Measurements from ENCODE around the gene FGF14.

Gene FGF14

GRCh38 chr13:101773062-101773461, 628.8 kb downstream of the FGF14 start:
- H3K27ac Mint-ChIP-seq, result no peak overlapping the region
- peaks cover 8% of the 10 kb centered on the region for H3K27me3 Mint-ChIP-seq
- no peaks in the 10 kb centered on the region for H3K4me1 Mint-ChIP-seq (ENCODE audit: low read depth)
- H3K9me3 Mint-ChIP-seq, result no peaks in the 10 kb centered on the region
- H3K4me3 Mint-ChIP-seq, result no peak overlapping the region
- no peaks in the 10 kb centered on the region for H3K36me3 Mint-ChIP-seq (ENCODE audit: low read depth)

GRCh38 chr13:101767131-101767530, 634.7 kb downstream of the FGF14 start:
- H3K9me3 Mint-ChIP-seq, result no peaks in the 10 kb centered on the region
- H3K4me1 Mint-ChIP-seq (ENCODE audit: low read depth), result no peaks in the 10 kb centered on the region
- H3K27me3 Mint-ChIP-seq, result peaks cover 12% of the 10 kb centered on the region
- H3K36me3 Mint-ChIP-seq (ENCODE audit: low read depth), result no peaks in the 10 kb centered on the region
- H3K4me3 Mint-ChIP-seq, result no peak overlapping the region
- no peak overlapping the region for H3K27ac Mint-ChIP-seq

GRCh38 chr13:101763191-101763590, 638.7 kb downstream of the FGF14 start:
- Mint-ChIP-seq H3K27me3 (peaks cover 12% of the 10 kb centered on the region), H3K36me3 (ENCODE audit: low read depth) (no peaks in the 10 kb centered on the region), H3K4me3 (no peak overlapping the region), H3K27ac (no peak overlapping the region), H3K4me1 (ENCODE audit: low read depth) (no peaks in the 10 kb centered on the region), H3K9me3 (no peaks in the 10 kb centered on the region)

GRCh38 chr13:101757446-101758039, 644.3 kb downstream of the FGF14 start:
- Mint-ChIP-seq H3K36me3 (ENCODE audit: low read depth) (no peaks in the 10 kb centered on the region), H3K4me3 (no peak overlapping the region), H3K4me1 (ENCODE audit: low read depth) (no peaks in the 10 kb centered on the region), H3K9me3 (no peaks in the 10 kb centered on the region), H3K27ac (no peak overlapping the region), H3K27me3 (peaks cover 6% of the 10 kb centered on the region)

GRCh38 chr13:101755228-101755887, 646.5 kb downstream of the FGF14 start:
- no peak overlapping the region for H3K4me3 Mint-ChIP-seq
- H3K36me3 Mint-ChIP-seq (ENCODE audit: low read depth), result no peaks in the 10 kb centered on the region
- H3K4me1 Mint-ChIP-seq (ENCODE audit: low read depth), result no peaks in the 10 kb centered on the region
- no peak overlapping the region for H3K27ac Mint-ChIP-seq
- H3K27me3 Mint-ChIP-seq, result peaks cover 5% of the 10 kb centered on the region
- no peaks in the 10 kb centered on the region for H3K9me3 Mint-ChIP-seq

- Mint-ChIP-seq H3K27ac (no peak overlapping the region), H3K36me3 (ENCODE audit: low read depth) (no peaks in the 10 kb centered on the region), H3K27me3 (peaks cover 9% of the 10 kb centered on the region), H3K4me1 (ENCODE audit: low read depth) (no peaks in the 10 kb centered on the region), H3K9me3 (no peaks in the 10 kb centered on the region), H3K4me3 (no peak overlapping the region)
Measured at GRCh38 chr13:101752432-101752831, 649.4 kb downstream of the FGF14 start.

- H3K9me3 Mint-ChIP-seq, result no peaks in the 10 kb centered on the region
- peaks cover 9% of the 10 kb centered on the region for H3K27me3 Mint-ChIP-seq
- H3K4me1 Mint-ChIP-seq (ENCODE audit: low read depth), result no peaks in the 10 kb centered on the region
- H3K36me3 Mint-ChIP-seq (ENCODE audit: low read depth), result no peaks in the 10 kb centered on the region
- no peak overlapping the region for H3K4me3 Mint-ChIP-seq
- H3K27ac Mint-ChIP-seq, result no peak overlapping the region
Measured at GRCh38 chr13:101751488-101751887, 650.4 kb downstream of the FGF14 start.

- Mint-ChIP-seq H3K9me3 (no peaks in the 10 kb centered on the region), H3K27ac (no peak overlapping the region), H3K4me3 (no peak overlapping the region), H3K4me1 (ENCODE audit: low read depth) (no peaks in the 10 kb centered on the region), H3K36me3 (ENCODE audit: low read depth) (no peaks in the 10 kb centered on the region), H3K27me3 (peaks cover 12% of the 10 kb centered on the region)
Measured at GRCh38 chr13:101749584-101749983, 652.3 kb downstream of the FGF14 start.

- Mint-ChIP-seq H3K27ac (no peak overlapping the region), H3K27me3 (peaks cover 16% of the 10 kb centered on the region), H3K9me3 (no peaks in the 10 kb centered on the region), H3K4me3 (no peak overlapping the region), H3K4me1 (ENCODE audit: low read depth) (no peaks in the 10 kb centered on the region), H3K36me3 (ENCODE audit: low read depth) (no peaks in the 10 kb centered on the region)
Measured at GRCh38 chr13:101747039-101747438, 654.8 kb downstream of the FGF14 start.

- Mint-ChIP-seq H3K36me3 (ENCODE audit: low read depth) (no peaks in the 10 kb centered on the region), H3K27ac (no peak overlapping the region), H3K9me3 (no peaks in the 10 kb centered on the region), H3K4me3 (no peak overlapping the region), H3K27me3 (peaks cover 13% of the 10 kb centered on the region), H3K4me1 (ENCODE audit: low read depth) (no peaks in the 10 kb centered on the region)
Measured at GRCh38 chr13:101746513-101746912, 655.3 kb downstream of the FGF14 start.

GRCh38 chr13:101739382-101740178, 662.3 kb downstream of the FGF14 start:
- Mint-ChIP-seq H3K4me1 (ENCODE audit: low read depth) (no peaks in the 10 kb centered on the region), H3K4me3 (no peak overlapping the region)

GRCh38 chr13:101738336-101738735, 663.5 kb downstream of the FGF14 start:
- Mint-ChIP-seq H3K27ac (no peak overlapping the region), H3K9me3 (no peaks in the 10 kb centered on the region), H3K27me3 (no peaks in the 10 kb centered on the region), H3K36me3 (ENCODE audit: low read depth) (no peaks in the 10 kb centered on the region), H3K4me3 (no peak overlapping the region), H3K4me1 (ENCODE audit: low read depth) (no peaks in the 10 kb centered on the region)

More at GRCh38 chr13:101739382-101740178, 662.3 kb downstream of the FGF14 start:
- Mint-ChIP-seq H3K36me3 (ENCODE audit: low read depth) (no peaks in the 10 kb centered on the region), H3K27me3 (peaks cover 4% of the 10 kb centered on the region), H3K9me3 (no peaks in the 10 kb centered on the region), H3K27ac (no peak overlapping the region)

- Mint-ChIP-seq H3K4me1 (ENCODE audit: low read depth) (no peaks in the 10 kb centered on the region), H3K27ac (no peak overlapping the region), H3K4me3 (no peak overlapping the region), H3K9me3 (no peaks in the 10 kb centered on the region), H3K36me3 (ENCODE audit: low read depth) (no peaks in the 10 kb centered on the region), H3K27me3 (no peaks in the 10 kb centered on the region)
Measured at GRCh38 chr13:101736566-101736965, 665.3 kb downstream of the FGF14 start.

GRCh38 chr13:101730420-101731000, 671.3 kb downstream of the FGF14 start:
- H3K9me3 Mint-ChIP-seq, result no peaks in the 10 kb centered on the region
- no peak overlapping the region for H3K27ac Mint-ChIP-seq
- H3K4me1 Mint-ChIP-seq (ENCODE audit: low read depth), result no peaks in the 10 kb centered on the region
- no peak overlapping the region for H3K4me3 Mint-ChIP-seq
- H3K27me3 Mint-ChIP-seq, result no peaks in the 10 kb centered on the region
- no peaks in the 10 kb centered on the region for H3K36me3 Mint-ChIP-seq (ENCODE audit: low read depth)

- no peak overlapping the region for H3K4me3 Mint-ChIP-seq
- no peaks in the 10 kb centered on the region for H3K36me3 Mint-ChIP-seq (ENCODE audit: low read depth)
- H3K27me3 Mint-ChIP-seq, result no peaks in the 10 kb centered on the region
- H3K4me1 Mint-ChIP-seq (ENCODE audit: low read depth), result no peaks in the 10 kb centered on the region
- H3K27ac Mint-ChIP-seq, result no peak overlapping the region
- H3K9me3 Mint-ChIP-seq, result no peaks in the 10 kb centered on the region
Measured at GRCh38 chr13:101728615-101729014, 673.2 kb downstream of the FGF14 start.

Measured in stimulated activated naive CD8-positive, alpha-beta T cell treated with anti-CD3 and anti-CD28 coated beads, Interleukin-15, Interleukin-2, amounts not matched to agents 100 ng/mL and 50 ng/mL, for 24 hours (primary cell).